Neural progenitor cell (in vitro differentiated cells): Measurements from ENCODE around the gene CDC26. TPM values are rescaled to one million over a fixed set of nuclear protein-coding genes. Genes with fewer than 3 reads are reported as not detected.

Experiments
- DNase-seq: peaks from one replicate; pipeline ENCODE4 v3.0.0-alpha.2; 2016; ENCODE audit warnings: low spot score
- H2AFZ ChIP-seq: fragments of 200-600 bp; sonication (generic); replicated peaks from 2 replicates; pipeline ENCODE4 v1.6.1; 2016; ENCODE audit warnings: antibody characterized with exemption
- H3F3A ChIP-seq: fragments of 200-600 bp; sonication (generic); 2 replicates; pipeline ENCODE4 v1.6.1; 2016; ENCODE audit warnings: antibody characterized with exemption, low read depth
- H3K27ac ChIP-seq: fragments of 200-600 bp; sonication (generic); 2 replicates; pipeline ENCODE4 v1.5.1; 2016; ENCODE audit warnings: mild to moderate bottlenecking
- H3K27me3 ChIP-seq: fragments of 200-600 bp; sonication (generic); 2 replicates; pipeline ENCODE4 v1.6.1; 2016; ENCODE audit warnings: mild to moderate bottlenecking, moderate library complexity
- H3K36me3 ChIP-seq: fragments of 200-600 bp; sonication (generic); 2 replicates; pipeline ENCODE4 v1.5.1; 2016
- H3K4me1 ChIP-seq: fragments of 200-600 bp; sonication (generic); 2 replicates; pipeline ENCODE4 v1.6.1; 2016; ENCODE audit warnings: mixed run types
- H3K4me2 ChIP-seq: fragments of 200-600 bp; sonication (generic); 2 replicates; pipeline ENCODE4 v1.6.1; 2016
- H3K4me3 ChIP-seq: fragments of 200-600 bp; sonication (generic); 2 replicates; pipeline ENCODE4 v1.5.1; 2016
- H3K79me2 ChIP-seq: fragments of 200-600 bp; sonication (generic); 2 replicates; pipeline ENCODE4 v1.6.1; 2016; ENCODE audit warnings: low read depth
- H3K9ac ChIP-seq: fragments of 200-600 bp; sonication (generic); 2 replicates; pipeline ENCODE4 v1.6.1; 2016
- H3K9me3 ChIP-seq: fragments of 200-600 bp; sonication (generic); 2 replicates; pipeline ENCODE4 v1.5.1; 2016; ENCODE audit warnings: low read depth
- H4K20me1 ChIP-seq: fragments of 200-600 bp; sonication (generic); 2 replicates; pipeline ENCODE4 v1.6.1; 2016; ENCODE audit warnings: low read depth
- H3K27ac Mint-ChIP-seq: 3 replicates; pipeline ENCODE4 v1.8.0; 2021; ENCODE audit warnings: mixed read lengths
- H3K27me3 Mint-ChIP-seq: 2 replicates; pipeline ENCODE4 v1.8.0; 2022; ENCODE audit warnings: low read depth, mild to moderate bottlenecking, inconsistent platforms, moderate library complexity, mixed read lengths; ENCODE audit not compliant: insufficient read depth
- H3K36me3 Mint-ChIP-seq: 3 replicates; pipeline ENCODE4 v1.8.0; 2021; ENCODE audit warnings: mixed read lengths
- H3K4me1 Mint-ChIP-seq: 3 replicates; pipeline ENCODE4 v1.8.0; 2021; ENCODE audit warnings: mixed read lengths
- H3K4me3 Mint-ChIP-seq: 3 replicates; pipeline ENCODE4 v1.8.0; 2021; ENCODE audit warnings: mild to moderate bottlenecking, moderate library complexity, mixed read lengths
- H3K9me3 Mint-ChIP-seq: 3 replicates; pipeline ENCODE4 v1.8.0; 2020; ENCODE audit warnings: mixed read lengths
- EZH2 ChIP-seq: fragments of 200-600 bp; sonication (generic); IDR thresholded peaks from 2 replicates; pipeline ENCODE4 v1.6.1; 2017; ENCODE audit warnings: antibody characterized with exemption, mild to moderate bottlenecking, moderate library complexity
- EZH2phosphoT487 ChIP-seq: fragments of 200-600 bp; sonication (generic); IDR thresholded peaks from 2 replicates; pipeline ENCODE4 v1.6.1; 2017; ENCODE audit warnings: antibody characterized with exemption
- total RNA-seq: library from RNA; depleted of rRNA; stranded (reverse); fragments of >200 nt; gene quantifications from 2 replicates; pipeline ENCODE4 v1.2.3, GENCODE V29; 2015; ENCODE audit warnings: low replicate concordance
- TF ChIP-seq, protein P1 (sequence below): fragments of 200-600 bp; sonication (generic); IDR thresholded peaks from 2 replicates; pipeline ENCODE4 v1.5.1; 2017; ENCODE audit warnings: antibody characterized with exemption, mild to moderate bottlenecking

Gene CDC26
- total RNA-seq, 1 donor from 2014 or later, result 94.4 TPM

DNA sequence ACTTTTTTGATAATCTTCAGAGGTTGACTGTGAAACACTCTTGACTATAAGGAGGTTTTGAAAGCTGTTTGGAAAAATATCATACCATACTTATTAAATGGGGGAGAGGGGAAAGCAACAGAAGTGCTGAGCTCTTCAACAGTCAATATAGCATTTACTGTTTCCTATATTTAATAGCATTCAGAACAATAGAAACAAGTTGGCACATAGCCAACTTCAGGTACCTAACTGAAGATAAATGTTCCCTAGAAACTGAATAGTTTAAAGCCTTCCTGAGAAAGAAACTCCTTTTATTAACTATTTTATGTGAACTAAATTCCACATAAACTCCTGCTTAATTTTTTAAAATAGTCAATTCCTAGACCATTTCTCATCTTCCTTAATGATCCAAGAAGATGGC lies 27.7 kb downstream of the CDC26 start:
- no peak overlapping the region for H3K27ac Mint-ChIP-seq
- Histone ChIP-seq H3F3A (no peaks in the 10 kb centered on the region), H3K27me3 (no peaks in the 10 kb centered on the region), H3K36me3 (no peaks in the 10 kb centered on the region), H3K4me1 (no peaks in the 10 kb centered on the region), H4K20me1 (no peaks in the 10 kb centered on the region), H3K27ac (no peak overlapping the region), H3K79me2 (no peaks in the 10 kb centered on the region), H3K4me2 (no peak overlapping the region), H3K4me3 (no peak overlapping the region), H3K9ac (no peak overlapping the region), H2AFZ (no peak overlapping the region), H3K9me3 (no peaks in the 10 kb centered on the region)
- H3K4me1 Mint-ChIP-seq, result no peaks in the 10 kb centered on the region
- H3K9me3 Mint-ChIP-seq, result peaks cover 11% of the 10 kb centered on the region
- DNase-seq, result no peak
- H3K36me3 Mint-ChIP-seq, result peaks cover 11% of the 10 kb centered on the region
- H3K4me3 Mint-ChIP-seq, result no peak overlapping the region
- peaks cover 2% of the 10 kb centered on the region for H3K27me3 Mint-ChIP-seq
- TF ChIP-seq, protein P1, sequence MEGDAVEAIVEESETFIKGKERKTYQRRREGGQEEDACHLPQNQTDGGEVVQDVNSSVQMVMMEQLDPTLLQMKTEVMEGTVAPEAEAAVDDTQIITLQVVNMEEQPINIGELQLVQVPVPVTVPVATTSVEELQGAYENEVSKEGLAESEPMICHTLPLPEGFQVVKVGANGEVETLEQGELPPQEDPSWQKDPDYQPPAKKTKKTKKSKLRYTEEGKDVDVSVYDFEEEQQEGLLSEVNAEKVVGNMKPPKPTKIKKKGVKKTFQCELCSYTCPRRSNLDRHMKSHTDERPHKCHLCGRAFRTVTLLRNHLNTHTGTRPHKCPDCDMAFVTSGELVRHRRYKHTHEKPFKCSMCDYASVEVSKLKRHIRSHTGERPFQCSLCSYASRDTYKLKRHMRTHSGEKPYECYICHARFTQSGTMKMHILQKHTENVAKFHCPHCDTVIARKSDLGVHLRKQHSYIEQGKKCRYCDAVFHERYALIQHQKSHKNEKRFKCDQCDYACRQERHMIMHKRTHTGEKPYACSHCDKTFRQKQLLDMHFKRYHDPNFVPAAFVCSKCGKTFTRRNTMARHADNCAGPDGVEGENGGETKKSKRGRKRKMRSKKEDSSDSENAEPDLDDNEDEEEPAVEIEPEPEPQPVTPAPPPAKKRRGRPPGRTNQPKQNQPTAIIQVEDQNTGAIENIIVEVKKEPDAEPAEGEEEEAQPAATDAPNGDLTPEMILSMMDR, result no peak
- TF ChIP-seq EZH2, result no peak

DNA sequence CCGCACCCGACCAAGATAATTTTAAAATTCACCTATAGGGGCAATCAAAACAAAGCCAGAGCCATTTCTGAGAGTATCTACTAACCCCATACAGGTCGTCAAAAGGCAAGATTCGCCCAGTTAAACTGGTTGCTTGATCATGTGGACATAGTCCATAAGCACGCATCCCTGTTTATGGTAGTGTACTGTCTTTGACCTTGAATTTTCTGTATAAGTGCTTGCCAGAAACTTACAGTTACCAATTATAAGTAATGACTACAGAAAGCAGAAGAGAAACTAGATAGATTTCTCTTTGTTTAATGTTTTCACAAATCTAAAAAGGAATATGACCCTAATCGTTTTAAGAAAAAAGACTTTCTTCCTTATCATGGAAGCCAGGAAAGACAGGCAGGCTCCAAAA lies 28.4 kb downstream of the CDC26 start:
- no peak overlapping the region for H3K27ac ChIP-seq

DNA sequence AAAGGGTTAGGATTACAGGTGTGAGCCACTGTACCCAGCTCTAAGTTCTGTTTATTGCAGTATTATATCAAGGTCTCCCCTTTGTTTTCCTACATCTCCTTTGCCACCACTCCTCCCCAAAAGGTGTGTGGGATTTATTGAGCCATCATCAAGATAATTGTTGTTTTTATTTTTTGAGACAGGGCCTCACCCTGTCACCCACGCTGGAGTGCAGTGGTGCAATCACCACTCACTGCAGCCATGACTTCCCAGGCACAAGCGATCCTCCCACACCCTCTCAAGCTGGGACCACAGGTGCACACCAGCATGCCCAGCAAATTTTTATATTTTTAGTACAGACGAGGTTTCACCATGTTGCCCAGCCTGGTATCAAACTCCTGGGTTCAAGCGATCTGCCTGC lies 29.5 kb downstream of the CDC26 start:
- TF ChIP-seq, protein P1, result no peak
- TF ChIP-seq EZH2phosphoT487 (no peak), EZH2 (no peak)
- peaks cover 11% of the 10 kb centered on the region for H3K9me3 Mint-ChIP-seq
- no peaks in the 10 kb centered on the region for H3K9me3 ChIP-seq
- H4K20me1 ChIP-seq, result no peaks in the 10 kb centered on the region
- peaks cover 8% of the 10 kb centered on the region for H3K36me3 Mint-ChIP-seq
- H3K9ac ChIP-seq, result no peak overlapping the region
- H3K4me1 ChIP-seq, result no peaks in the 10 kb centered on the region
- H3K4me2 ChIP-seq, result no peak overlapping the region
- DNase-seq, result no peak
- no peaks in the 10 kb centered on the region for H3K36me3 ChIP-seq
- no peak overlapping the region for H3K4me3 ChIP-seq
- no peak overlapping the region for H2AFZ ChIP-seq
- H3F3A ChIP-seq, result no peaks in the 10 kb centered on the region
- no peaks in the 10 kb centered on the region for H3K79me2 ChIP-seq
- peaks cover 2% of the 10 kb centered on the region for H3K27me3 Mint-ChIP-seq
- no peak overlapping the region for H3K27ac ChIP-seq
- no peak overlapping the region for H3K27ac Mint-ChIP-seq
- H3K27me3 ChIP-seq, result no peaks in the 10 kb centered on the region
- H3K4me3 Mint-ChIP-seq, result no peak overlapping the region
- H3K4me1 Mint-ChIP-seq, result no peaks in the 10 kb centered on the region

More for the DNA sequence above, 28.4 kb downstream of the CDC26 start:
- Histone ChIP-seq H3K9ac (no peak overlapping the region), H3K36me3 (no peaks in the 10 kb centered on the region), H3K4me2 (no peak overlapping the region), H3K27me3 (no peaks in the 10 kb centered on the region), H3F3A (no peaks in the 10 kb centered on the region), H4K20me1 (no peaks in the 10 kb centered on the region), H3K9me3 (no peaks in the 10 kb centered on the region), H3K4me1 (no peaks in the 10 kb centered on the region), H3K4me3 (no peak overlapping the region), H3K79me2 (no peaks in the 10 kb centered on the region), H2AFZ (no peak overlapping the region)
- Mint-ChIP-seq H3K27me3 (peaks cover 2% of the 10 kb centered on the region), H3K4me3 (no peak overlapping the region), H3K9me3 (peaks cover 11% of the 10 kb centered on the region), H3K27ac (no peak overlapping the region), H3K36me3 (peaks cover 8% of the 10 kb centered on the region), H3K4me1 (no peaks in the 10 kb centered on the region)
- DNase-seq, result no peak
- no peak for TF ChIP-seq EZH2phosphoT487
- no peak for TF ChIP-seq EZH2
- TF ChIP-seq, protein P1, result no peak
